HUDEP-2 (cell line): ENCODE data around the gene SNX9.
"Not testable (repeated sequence)": the region's sequence is repeated elsewhere in the genome, so short reads cannot be mapped to it uniquely, and the experiment has no call there.

Source experiments
- DNase-seq, 76 experiments: peaks; one replicate each; lab custom pipeline; 2025; ENCODE audit not compliant: unreplicated experiment in 76 of 76; lab: John Stamatoyannopoulos, UW

The SNX9 gene

DNA sequence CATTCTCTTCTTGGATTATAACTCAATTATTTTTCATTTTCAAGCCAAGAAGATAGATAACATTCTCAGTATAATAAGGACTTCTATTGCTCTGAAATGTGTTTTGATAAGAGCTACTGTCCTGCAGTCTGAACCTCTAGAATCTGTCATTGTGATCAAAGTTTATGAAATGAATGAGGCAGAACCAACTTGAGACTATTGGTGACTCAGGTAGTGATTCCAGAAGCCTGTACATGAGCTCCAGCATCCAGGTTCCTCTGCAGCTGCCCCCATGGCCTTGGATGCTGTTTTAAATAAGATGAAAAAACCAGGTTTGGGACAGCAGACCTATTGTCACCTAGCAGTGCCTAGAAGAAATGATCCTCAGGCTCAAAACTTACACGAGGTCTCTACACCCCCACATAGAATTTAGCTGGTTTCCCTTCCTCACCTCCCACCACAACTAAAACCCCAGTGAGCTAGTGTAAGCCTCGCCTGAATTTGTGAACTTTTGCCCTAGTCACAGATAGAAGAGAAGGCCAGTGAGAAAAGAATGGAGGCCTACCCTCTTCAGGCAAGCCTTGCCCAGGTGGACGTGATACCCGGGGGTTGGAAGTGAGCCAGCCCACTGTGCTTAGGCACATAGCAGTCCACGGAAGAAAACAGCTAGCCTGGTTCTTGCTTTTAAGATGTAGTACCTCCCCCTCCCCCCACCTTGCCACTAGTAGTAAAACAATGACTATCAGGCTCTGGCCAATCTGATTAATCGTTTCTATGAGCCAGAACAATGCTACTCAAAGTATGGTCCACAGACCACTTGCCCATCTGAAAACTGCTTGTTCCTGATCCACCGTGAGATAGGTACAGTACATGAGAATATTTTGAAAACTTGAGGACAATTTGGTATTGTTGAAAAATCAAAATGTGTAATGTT lies 85.6 kb downstream of the SNX9 start:
- DNase-seq = no peak

DNA sequence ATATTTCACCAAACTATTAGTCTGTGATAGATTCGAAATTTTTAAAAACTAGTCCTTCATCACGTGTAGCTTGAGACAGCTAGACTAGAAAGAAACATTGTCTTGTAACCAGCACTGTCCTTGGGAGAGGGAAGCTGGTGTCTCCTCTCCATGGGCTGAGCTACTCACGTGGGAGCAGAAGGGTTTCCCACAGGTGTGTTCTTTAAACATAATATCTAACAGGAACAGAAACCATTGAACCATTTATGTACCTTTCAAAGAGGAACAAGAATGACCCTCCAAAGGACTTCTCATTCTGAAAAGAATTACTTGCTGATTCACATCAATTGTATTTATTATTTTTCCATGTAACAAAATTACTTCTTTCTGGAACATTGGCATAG lies 86.2 kb downstream of the SNX9 start:
- DNase-seq = no peak

DNA sequence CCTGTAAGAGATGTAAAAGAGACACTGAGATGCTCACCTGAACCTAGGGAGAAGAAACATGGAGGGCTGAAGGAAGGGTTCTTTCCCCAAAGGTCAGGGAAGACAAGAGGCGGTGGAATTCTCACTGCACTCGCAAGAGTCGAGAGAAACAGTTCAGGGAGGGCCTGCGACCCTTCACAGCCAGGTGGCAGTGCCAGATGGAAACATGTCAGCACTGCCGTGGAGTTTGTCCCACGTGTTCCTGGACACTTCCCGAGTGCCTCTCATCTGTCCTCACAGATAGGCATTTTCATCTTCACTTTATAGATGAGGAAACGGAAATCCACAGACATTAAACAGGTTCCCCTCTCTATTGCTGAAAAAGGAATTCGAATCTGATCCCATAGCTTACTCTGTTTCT lies 88.2 kb downstream of the SNX9 start:
- DNase-seq = no peak

DNA sequence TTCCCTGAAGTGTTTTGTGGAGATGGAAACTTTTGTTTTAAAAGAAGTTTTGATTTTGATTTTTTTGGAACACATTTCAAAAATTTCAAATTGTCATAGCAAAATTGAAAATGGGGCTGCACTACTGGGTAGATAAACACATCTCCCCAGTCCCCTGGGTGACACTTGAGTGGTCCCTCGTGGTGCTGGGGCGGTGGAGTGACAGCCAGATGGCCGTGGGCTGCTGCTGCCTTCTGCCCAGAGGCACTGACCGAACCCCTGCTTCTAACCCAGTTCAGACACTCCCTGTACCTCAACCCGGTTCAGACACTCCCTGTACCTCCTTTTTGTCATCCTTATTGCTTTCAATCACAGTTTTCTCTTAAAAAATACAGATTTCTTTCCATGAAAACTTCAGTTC lies 88.7 kb downstream of the SNX9 start:
- DNase-seq = no peak

DNA sequence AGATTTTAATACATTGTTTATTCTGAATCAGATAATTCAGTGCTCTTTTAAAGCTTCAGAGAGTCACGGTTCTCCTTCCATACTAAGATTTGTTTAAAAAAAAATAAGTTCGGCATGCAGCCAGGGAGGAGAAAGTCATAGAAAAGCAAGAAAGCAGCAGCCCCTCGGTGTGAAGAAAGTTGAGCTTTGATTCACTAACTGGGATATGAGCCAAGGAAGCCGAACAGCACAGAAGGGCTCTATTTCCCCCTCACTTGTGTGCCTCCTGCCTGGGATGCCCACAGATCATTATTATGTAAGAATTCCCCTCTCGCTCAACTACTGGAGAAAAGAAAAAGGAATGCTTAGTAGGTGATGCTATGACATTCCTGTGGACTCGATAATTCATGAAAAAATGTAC lies 89.3 kb downstream of the SNX9 start:
- no peak for DNase-seq

DNA sequence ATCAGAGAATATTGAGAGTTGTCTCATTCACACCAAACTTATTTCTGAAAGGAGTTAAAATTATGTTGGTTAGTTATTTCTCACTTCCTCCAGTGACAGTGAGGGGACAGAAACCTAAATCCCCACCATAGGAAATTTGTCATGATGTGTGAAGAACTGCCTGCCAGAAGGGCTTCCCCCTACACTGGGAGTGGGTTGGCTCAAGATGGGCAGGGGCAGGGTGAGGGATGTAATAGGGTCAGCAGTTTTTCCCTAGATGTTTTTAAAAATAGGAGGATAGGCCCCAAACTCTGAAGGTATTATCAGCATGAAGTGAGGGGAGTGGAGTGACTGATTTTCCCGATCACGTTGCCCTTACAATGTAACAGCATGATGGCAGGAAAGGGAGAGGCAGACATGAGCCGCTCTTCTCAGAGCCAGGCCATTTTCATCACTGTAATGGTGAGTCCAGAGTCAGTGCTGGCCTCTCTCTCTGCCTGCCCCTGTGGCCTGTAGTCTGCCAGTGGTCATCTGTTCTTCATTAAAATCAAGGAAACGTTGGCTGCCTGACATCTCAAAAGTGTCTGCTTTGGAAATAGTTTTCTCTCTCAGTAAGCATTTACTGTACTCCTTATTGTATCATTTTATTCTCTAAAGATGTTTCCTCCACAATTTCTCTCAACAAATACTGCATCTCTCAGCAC lies 98.8 kb downstream of the SNX9 start:
- no peak for DNase-seq

DNA sequence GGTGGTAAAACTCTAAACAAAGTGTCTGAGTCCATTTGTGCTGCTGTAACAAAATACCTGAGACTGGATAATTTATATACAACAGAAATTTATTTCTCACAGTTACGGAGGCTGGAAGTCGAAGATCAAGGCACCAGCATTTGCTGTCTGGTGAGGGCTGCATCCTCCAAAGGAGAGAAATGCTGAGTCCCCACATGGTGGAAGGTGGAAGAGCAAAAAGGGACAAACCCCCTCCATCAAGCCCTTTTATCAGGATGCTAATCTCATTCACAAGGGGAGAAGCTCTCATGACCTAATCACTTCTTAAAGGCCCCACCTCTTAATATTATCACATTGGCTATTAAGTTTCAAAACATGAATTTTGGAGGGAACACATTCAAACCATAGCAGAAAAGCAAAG lies 102.7 kb downstream of the SNX9 start:
- DNase-seq = no peak

DNA sequence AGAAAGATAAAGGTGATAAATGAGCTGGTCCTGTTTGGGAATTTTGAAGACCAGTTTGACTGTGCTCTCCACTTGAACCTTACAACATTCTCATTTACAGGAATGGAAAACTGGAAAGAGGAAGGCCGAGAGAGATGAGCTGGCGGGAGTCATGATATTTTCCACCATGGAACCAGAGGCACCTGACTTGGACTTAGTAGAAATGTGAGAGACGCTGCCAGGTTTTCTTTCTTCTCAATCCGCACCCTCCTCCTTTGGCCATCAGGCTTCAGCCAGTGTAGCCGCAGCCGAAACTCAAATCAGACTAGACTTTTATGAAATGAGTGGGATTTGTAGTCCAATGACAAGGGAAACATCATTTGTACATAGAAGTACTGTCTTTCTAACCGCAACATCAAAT lies 104.0 kb downstream of the SNX9 start:
- no peak for DNase-seq

DNA sequence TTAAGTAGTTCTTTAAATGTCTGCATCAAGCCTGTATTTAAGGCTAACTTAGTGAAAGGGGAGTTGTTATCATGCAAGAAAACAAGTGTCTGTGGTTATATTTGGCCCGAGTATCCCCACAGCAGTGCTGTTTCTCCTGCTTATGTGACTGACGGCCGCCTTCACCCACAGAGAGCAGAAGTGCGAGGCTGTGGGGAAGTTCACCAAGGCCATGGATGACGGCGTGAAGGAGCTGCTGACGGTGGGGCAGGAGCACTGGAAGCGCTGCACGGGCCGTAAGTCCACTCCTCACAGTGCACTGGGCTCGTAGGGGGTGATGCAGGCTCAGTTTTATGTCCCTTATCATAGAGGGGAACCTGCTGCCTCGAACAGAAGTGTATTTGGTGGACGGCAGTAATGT lies 105.4 kb downstream of the SNX9 start:
- DNase-seq = no peak

DNA sequence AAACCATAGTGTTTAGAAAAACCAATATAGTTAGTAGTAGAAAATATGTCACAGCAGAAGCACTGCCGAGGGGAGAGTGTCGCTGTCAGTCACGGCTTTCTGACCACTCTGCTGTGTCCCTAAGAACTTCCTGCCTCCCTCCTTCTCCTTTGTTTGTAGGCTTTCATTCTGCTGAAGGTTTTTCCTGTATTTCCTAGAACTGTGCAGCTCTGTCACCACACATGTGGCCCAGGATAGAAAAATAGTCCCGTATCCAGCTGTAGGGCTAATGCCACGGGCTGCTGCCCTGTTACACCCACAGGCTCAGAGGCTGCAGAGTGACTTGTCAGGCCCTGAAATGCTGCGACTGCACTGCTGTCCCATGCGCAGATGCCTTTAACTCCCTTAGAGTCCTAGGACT lies 106.0 kb downstream of the SNX9 start:
- DNase-seq = no peak

DNA sequence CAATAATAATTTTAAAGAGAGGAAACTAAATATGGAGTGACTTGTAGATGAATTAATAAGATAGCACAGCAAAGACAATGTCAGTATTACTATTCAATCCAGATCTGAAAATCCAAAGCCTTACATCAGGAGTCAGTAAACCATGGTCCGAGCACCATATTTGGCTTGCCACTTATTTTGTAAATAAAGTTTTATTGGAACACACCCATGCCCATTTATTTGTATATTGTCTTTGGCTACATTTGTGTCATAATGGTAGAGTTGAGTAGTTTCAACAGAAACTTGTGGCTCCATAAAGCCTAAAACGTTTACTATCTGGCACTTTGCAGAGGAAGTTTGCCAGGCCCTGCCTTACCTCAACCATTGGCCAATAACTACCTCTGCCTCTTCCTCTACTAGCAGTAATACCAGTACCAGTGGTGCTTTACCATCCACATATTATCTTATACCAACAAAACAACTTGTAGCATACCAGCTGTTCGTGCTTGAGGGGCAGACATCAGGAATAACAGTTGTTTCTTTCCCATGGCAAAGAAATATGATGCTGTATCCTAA lies 106.8 kb downstream of the SNX9 start:
- DNase-seq = no peak

DNA sequence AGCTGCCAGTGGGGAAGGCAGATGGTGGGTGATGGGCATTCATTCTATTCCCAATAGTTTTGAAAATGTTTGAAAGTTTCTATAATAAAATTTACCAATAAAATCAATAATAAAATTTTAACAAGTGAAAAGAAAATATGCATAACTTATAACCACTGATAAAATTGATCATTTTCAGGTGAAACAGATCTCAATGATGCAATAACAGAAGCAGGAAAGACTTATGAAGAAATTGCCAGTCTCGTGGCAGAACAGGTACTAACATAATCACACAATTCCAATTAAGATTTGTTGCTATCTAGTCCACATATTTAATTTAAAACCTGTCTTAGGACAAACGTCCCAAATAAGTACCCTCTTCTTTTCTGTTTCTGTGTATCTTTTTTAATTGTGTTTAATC lies 112.7 kb downstream of the SNX9 start:
- no peak for DNase-seq

DNA sequence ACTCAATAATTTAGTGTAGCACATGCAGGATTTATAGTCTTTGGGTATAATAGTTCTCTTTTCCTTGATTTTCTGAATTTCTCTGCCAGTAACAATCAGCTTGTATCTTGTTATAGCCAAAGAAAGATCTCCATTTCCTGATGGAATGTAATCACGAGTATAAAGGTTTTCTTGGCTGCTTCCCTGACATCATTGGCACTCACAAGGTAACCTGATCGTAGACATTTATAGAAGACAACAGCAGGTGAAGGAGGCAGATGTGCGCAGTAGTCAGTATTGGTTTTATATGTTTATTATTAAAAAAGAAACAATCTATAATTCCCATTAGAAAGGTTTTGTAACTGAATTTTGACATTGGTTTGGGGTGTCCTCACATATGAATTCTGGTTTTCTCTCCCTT lies 114.3 kb downstream of the SNX9 start:
- DNase-seq = no peak

DNA sequence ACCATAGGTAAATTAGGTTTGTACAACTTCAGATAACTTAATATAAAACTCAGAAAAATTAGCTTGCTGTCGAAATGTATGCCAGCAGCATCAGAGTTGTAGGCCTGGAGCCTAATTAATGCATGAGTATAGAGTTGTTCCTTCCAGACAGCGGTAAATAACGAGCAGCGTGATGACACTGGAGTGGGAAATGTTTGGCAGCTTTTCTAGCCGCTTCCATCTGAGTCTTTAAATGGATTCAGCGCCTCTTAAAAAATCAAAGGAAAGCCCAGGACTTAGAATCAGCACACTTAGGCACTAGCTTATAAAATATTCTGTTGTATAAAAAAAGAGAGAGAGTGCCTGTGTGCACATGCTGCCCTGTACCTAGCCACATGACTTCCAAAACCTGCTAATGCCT lies 114.9 kb downstream of the SNX9 start:
- no peak for DNase-seq

DNA sequence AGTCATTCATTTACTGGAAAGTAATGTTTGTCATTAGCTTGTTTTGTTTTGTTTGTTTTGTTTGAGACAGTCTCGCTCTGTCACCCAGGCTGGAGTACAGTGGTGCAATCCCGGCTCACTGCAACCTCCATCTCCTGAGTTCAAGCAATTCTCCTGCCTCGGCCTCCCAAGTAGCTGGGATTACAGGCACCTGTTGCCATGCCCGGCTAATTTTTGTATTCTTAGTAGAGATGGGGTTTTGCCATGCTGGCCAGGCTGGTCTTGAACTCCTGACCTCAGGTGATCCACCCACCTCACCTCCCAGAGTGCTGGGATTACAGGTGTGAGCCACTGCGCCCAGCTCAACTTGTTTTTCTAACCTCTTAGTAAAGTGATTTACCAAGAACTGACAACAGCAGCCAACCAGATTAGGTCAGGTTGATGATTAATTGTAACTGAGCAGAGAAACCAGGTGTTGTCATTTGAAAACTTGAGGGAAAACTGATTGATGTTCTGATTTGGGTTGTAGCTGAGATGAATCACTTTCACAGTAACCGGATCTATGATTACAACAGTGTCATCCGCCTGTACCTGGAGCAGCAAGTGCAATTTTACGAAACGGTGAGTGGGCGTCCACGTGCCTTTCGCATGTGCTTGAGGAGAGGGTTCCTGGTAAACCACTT lies 117.5 kb downstream of the SNX9 start:
- DNase-seq = not testable (repeated sequence)

DNA sequence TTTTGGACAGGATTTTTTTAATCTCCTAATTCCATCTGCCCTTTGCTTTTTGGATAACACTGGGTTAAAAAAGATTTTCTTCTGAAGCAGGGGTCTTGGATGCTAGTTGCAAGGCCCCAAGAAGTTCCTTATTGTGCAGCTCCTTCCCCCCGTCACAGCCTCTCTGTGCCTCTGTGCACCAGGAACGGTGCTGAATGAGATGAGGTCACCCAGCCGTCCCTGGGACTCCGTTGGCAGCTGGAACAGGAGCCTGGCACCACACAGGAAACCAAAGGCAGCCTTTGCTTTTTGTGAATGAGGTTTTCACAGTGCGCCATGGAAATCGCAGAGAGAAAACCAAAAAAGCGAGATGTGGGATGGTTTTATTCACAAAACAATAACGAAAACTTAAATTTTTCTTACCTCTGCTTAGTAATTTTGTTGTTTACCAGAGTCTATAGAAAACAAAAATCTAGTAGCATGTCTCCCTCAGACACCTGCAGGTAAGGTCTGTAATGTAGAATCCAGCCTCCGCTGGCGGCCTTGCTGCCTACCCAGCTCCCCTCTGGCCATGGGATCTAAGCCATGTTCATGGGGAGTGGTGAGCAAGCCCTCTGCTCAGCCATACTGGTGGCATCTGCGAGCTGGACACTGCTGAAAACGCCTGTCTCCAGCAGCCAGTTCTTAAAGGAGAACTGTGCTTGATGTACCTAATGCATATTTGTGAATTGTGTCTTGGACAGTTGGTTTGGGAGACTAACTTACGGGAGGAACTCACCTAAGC lies 118.2 kb downstream of the SNX9 start:
- DNase-seq = no peak

DNA sequence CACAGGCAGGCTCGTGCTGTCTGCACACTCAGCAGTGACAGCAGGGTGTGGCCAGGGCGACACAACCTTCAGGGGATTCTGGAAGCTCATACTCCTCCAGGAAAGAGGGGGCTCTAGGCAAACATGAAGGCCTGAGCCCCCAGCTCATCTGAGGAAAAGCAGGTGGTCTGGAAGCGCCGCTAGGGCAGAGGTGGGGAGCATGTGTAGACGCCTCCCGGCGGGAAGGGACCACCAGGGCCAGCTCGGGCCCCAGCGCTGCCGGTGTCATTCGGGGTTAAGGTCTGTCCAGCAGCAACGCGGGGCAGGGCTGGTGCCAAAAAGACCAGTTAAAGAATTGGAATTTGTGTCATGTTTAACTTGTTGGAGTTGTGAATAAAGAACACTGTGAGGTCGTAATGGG lies 119.3 kb downstream of the SNX9 start:
- no peak for DNase-seq

DNA sequence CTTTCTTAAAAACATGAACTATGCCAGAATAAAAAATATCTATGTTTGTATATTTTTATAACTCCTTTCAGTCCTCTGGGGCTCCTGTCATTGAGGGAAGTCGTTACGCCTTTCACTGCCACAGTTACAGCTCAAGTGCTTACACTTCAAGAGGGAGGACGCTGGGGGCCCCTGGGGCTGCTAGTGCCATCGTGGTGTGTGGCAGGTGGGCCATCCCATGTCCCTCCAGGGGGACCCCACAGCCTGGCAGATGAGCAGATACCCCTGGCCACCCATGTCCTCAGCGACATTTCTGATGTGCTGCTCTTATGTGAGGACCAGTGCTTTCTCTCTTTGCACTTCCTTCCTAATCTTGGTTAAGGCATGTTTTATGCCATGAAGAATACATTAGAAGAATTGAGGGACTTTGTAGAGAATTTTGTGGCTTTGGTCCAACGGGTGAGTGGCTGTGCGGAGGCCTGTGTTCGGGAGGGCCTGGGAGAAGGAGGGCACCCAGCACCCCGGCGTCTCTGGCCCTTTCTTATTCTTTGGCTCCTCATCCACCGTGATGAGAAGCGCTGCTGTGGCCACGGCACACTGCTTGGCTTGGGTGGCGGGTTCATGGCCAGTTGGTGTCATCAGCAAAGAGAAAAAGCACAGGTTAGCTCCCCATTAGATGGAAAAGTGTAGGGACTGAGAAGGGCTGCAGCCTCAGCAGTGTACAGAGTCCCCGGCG lies 120.4 kb downstream of the SNX9 start:
- no peak for DNase-seq

DNA sequence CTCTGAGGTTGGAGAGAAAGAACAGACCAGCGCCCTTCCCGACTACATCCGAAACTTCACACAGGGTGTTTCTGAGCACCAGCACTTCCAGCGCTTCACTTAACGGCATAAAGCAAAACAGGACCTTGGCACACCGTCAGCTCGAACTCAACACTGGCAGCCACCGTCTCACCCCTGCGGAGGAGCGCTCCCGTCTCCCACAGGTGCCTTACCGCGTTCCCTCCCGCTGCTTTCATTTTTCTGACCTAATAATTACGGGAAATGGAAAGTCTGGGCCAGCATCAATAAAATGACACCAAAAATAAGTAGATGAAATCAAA lies 120.9 kb downstream of the SNX9 start:
- no peak for DNase-seq
